T-cell (primary cell): ENCODE data around the gene AASDH. TPM values are rescaled to one million over a fixed set of nuclear protein-coding genes. Genes with fewer than 3 reads are reported as not detected.

Source experiments
- ATAC-seq, 4 experiments: fragments of 200-7000 bp in 3 of 4; fragments of 150-1000 bp in 1 of 4; cut with Tn5 transposase; replicated peaks in 1 of 4; 1 replicate in 3 of 4; 2 replicates in 1 of 4; pipeline ENCODE4 v1.10.0; 2021; ENCODE audit warnings: moderate library complexity in 3 of 4, mild to moderate bottlenecking in 2 of 4, moderate number of reproducible peaks in 1 of 4
- CTCF ChIA-PET, 2 donors: fragments of 300-600 bp; sonication (Branson Sonifier 250); formaldehyde crosslinking; loops; one replicate each; lab custom pipeline; 2022; ENCODE audit warnings: antibody characterized with exemption in 2 of 2; lab: Charles Lee
- POLR2A ChIA-PET, 2 donors: fragments of 300-600 bp; sonication (Branson Sonifier 250); formaldehyde crosslinking; loops; one replicate each; lab custom pipeline; 2022; ENCODE audit warnings: antibody characterized with exemption in 2 of 2; lab: Charles Lee
- DNase-seq, 35 experiments: peaks; one replicate each; pipeline versions ENCODE4 v3.0.0 to v3.0.0-alpha.2; 2013 to 2023
- H3K27ac ChIP-seq: one replicate; pipeline ENCODE4 v1.5.1; 2013; ENCODE audit warnings: low read length
- H3K27me3 ChIP-seq, 2 experiments: replicated peaks in 1 of 2; 1 replicate in 1 of 2; 2 replicates in 1 of 2; pipeline versions ENCODE4 v1.6.1 to v1.7.0; 2013; ENCODE audit warnings: low read length in 1 of 2, mixed read lengths in 1 of 2; ENCODE audit not compliant: control insufficient read depth in 2 of 2, insufficient read depth in 2 of 2; ENCODE audit errors: extremely low read depth in 1 of 2
- H3K36me3 ChIP-seq, 2 donors: 1 replicate in 1 of 2; 2 replicates in 1 of 2; pipeline versions ENCODE4 v1.6.1 to v1.7.0; 2013; ENCODE audit warnings: low read length in 1 of 2; ENCODE audit not compliant: control insufficient read depth in 2 of 2, insufficient read depth in 1 of 2; ENCODE audit errors: extremely low read depth in 1 of 2
- H3K4me1 ChIP-seq, 2 experiments: 1 replicate in 1 of 2; 2 replicates in 1 of 2; pipeline versions ENCODE4 v1.6.1 to v1.7.0; 2013; ENCODE audit warnings: low read length in 2 of 2, mixed read lengths in 1 of 2; ENCODE audit not compliant: insufficient read depth in 2 of 2, control insufficient read depth in 1 of 2; ENCODE audit errors: extremely low read depth in 1 of 2
- H3K4me3 ChIP-seq, 2 donors: 1 replicate in 1 of 2; 2 replicates in 1 of 2; pipeline versions ENCODE4 v1.5.1 to v1.7.0; 2013; ENCODE audit warnings: mild to moderate bottlenecking in 2 of 2, low read length in 1 of 2, moderate library complexity in 1 of 2; ENCODE audit not compliant: control insufficient read depth in 1 of 2; ENCODE audit errors: extremely low read depth in 1 of 2
- H3K9me3 ChIP-seq: 2 replicates; pipeline ENCODE4 v1.7.0; 2013
- H3K27ac Mint-ChIP-seq, 2 donors: one replicate each; pipeline ENCODE4 v1.8.0; 2020 to 2021; ENCODE audit warnings: mild to moderate bottlenecking in 2 of 2, mixed read lengths in 2 of 2
- H3K27me3 Mint-ChIP-seq, 2 donors: one replicate each; pipeline ENCODE4 v1.8.0; 2021 to 2022; ENCODE audit warnings: mixed read lengths in 2 of 2
- H3K36me3 Mint-ChIP-seq: one replicate; pipeline ENCODE4 v1.8.0; 2021; ENCODE audit warnings: mixed read lengths
- H3K4me1 Mint-ChIP-seq, 3 donors: one replicate each; pipeline ENCODE4 v1.8.0; 2020 to 2022; ENCODE audit warnings: mixed read lengths in 3 of 3, mild to moderate bottlenecking in 1 of 3
- H3K4me3 Mint-ChIP-seq, 3 donors: one replicate each; pipeline ENCODE4 v1.8.0; 2020 to 2022; ENCODE audit warnings: mild to moderate bottlenecking in 3 of 3, mixed read lengths in 3 of 3, moderate library complexity in 3 of 3
- H3K9me3 Mint-ChIP-seq, 3 donors: one replicate each; pipeline ENCODE4 v1.8.0; 2020 to 2022; ENCODE audit warnings: mixed read lengths in 3 of 3
- WGBS: methylation state at CpG from one replicate; pipeline ENCODE4 v1.1.5; 2013; ENCODE audit warnings: missing lambda C conversion rate; ENCODE audit not compliant: insufficient coverage; 5-methylcytosine and 5-hydroxymethylcytosine counted together
- total RNA-seq, 35 experiments: library from RNA in 6 of 35; stranded (reverse) in 6 of 35; fragments of 120-200 nt in 1 of 35; gene quantifications; one replicate each; pipeline versions ENCODE4 v1.2.1 to v1.2.4 and lab custom pipeline; 2013 to 2026

Gene AASDH
- total RNA-seq, 5 donors from 2014 or later (not counting 1 experiment from before 2014, with no cell fraction given): 13.3 to 17.7 (median 16.0) TPM

DNA sequence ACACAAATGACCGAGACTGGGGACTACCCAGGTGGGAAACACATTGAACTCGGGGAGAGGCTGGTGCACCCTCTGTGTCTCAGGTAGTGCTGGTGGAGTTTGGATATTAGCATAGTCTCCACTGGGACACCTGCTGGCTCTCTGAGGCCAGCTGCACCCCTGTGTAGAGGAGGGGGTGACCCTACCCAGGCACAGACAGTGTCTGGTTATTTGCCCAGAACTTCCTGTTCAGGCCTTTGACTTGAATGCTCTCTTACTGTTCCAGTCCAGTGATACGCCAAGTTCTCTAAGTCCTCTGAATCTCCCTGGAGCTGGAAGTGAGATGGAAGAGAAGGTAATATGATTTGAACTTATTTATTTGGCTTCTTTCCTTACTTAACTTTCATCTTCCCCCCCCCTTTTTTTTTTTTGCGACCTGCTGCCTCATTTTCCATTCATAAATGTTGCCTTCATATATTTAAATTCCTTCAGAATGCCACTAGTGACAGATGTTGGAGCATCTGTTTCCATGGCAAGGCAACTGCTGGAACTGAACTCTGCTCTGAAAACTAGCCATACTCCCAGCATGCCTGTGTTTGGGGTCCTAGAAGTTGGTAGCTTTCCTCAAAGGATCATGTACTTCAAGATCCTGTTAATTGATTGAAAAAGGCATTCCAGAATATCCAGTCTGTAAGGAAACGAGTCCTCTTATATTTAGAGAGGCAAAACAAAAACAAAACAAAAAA, 76.7 kb downstream of the AASDH start:
- H3K4me3 Mint-ChIP-seq: no peak overlapping the region
- DNase-seq (no peak), ATAC-seq (no peak)
- H3K9me3 ChIP-seq: no peaks in the 10 kb centered on the region
- ChIA-PET POLR2A (no interaction called here), CTCF (no interaction called here)
- H3K36me3 Mint-ChIP-seq: no peaks in the 10 kb centered on the region
- no peaks in the 10 kb centered on the region for H3K4me1 Mint-ChIP-seq
- no peak overlapping the region for H3K27ac Mint-ChIP-seq
- no peak overlapping the region for H3K4me3 ChIP-seq
- no peak overlapping the region for H3K27ac ChIP-seq
- WGBS: 94% methylated on average over 2 of the region's 5 CpGs
- H3K36me3 ChIP-seq: no peaks in the 10 kb centered on the region
- no peaks in the 10 kb centered on the region for H3K9me3 Mint-ChIP-seq
- H3K27me3 Mint-ChIP-seq: no peaks in the 10 kb centered on the region
- no peaks in the 10 kb centered on the region for H3K27me3 ChIP-seq
- no peaks in the 10 kb centered on the region for H3K4me1 ChIP-seq

- H3K4me3 ChIP-seq: no peak overlapping the region
- no peak for ATAC-seq
- Mint-ChIP-seq H3K4me3 (no peak overlapping the region), H3K36me3 (no peaks in the 10 kb centered on the region), H3K27me3 (no peaks in the 10 kb centered on the region), H3K4me1 (no peaks in the 10 kb centered on the region), H3K9me3 (no peaks in the 10 kb centered on the region), H3K27ac (no peak overlapping the region)
- no peaks in the 10 kb centered on the region for H3K4me1 ChIP-seq
- no peak for DNase-seq
- ChIA-PET POLR2A (no interaction called here), CTCF (no interaction called here)
- WGBS: no CpG with 5 or more reads among the region's 4 CpGs
- H3K9me3 ChIP-seq: no peaks in the 10 kb centered on the region
- H3K36me3 ChIP-seq: no peaks in the 10 kb centered on the region
- no peaks in the 10 kb centered on the region for H3K27me3 ChIP-seq
- H3K27ac ChIP-seq: no peak overlapping the region
Observed at GRCh38 chr4:56308384-56308783, 78.9 kb downstream of the AASDH start.

DNA sequence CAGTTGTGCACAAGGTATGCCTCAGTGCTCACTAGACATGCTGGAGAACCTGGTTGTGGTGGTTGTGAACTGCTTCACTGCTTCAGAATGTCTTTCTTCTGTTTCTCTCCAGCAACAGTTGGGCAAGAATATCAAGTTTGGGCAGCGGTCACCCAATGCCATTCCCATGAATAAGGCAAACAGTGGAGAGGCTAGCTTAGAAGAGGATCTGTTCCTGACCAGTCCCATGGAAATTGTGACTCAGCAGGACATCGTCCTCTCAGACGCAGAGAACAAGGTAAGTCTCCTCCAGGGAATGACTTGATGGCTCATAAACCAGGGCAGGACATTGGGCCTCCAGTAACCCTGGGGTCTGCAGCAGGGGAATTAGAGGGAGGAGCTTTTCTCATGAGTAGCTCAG, 79.9 kb downstream of the AASDH start:
- Mint-ChIP-seq H3K9me3 (no peaks in the 10 kb centered on the region), H3K27ac (no peak overlapping the region), H3K4me3 (no peak overlapping the region), H3K36me3 (no peaks in the 10 kb centered on the region), H3K27me3 (no peaks in the 10 kb centered on the region), H3K4me1 (no peaks in the 10 kb centered on the region)
- ChIA-PET CTCF (no interaction called here), POLR2A (no interaction called here)
- Histone ChIP-seq H3K4me3 (no peak overlapping the region), H3K36me3 (no peaks in the 10 kb centered on the region), H3K27me3 (no peaks in the 10 kb centered on the region), H3K27ac (no peak overlapping the region), H3K9me3 (no peaks in the 10 kb centered on the region), H3K4me1 (no peaks in the 10 kb centered on the region)
- 68% methylated on average over 2 of the region's 3 CpGs for WGBS
- DNase-seq (no peak), ATAC-seq (no peak)

DNA sequence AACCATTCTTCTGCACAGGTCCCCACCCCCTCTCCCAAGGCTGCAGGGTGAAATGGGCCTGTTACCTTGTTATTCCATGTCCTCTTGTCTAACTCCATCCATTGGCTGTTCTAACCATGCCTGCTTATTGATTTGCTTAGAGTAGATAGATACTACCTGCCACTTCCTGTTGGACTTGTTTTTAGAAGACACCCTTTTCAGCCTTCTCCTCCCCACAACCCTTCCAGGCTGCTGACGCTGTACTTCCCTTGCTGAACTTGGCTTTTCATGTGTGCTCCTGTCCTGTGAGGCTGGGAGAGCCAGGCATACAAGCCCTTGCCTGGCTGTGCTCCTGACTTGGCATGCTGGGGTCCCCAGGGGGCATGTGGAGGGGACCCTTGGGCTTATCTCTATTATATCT, 81.9 kb downstream of the AASDH start:
- ChIA-PET POLR2A (no interaction called here), CTCF (no interaction called here)
- DNase-seq (no peak), ATAC-seq (no peak)
- Mint-ChIP-seq H3K36me3 (no peaks in the 10 kb centered on the region), H3K27ac (no peak overlapping the region), H3K27me3 (no peaks in the 10 kb centered on the region), H3K9me3 (no peaks in the 10 kb centered on the region), H3K4me1 (peaks cover 10 to 11% (median 11%) of the 10 kb centered on the region in 3 donors), H3K4me3 (no peak overlapping the region)
- Histone ChIP-seq H3K27ac (no peak overlapping the region), H3K4me3 (no peak overlapping the region), H3K4me1 (peaks cover 0 to 10% of the 10 kb centered on the region in 2 experiments), H3K36me3 (no peaks in the 10 kb centered on the region), H3K27me3 (peaks cover 0 to 3% of the 10 kb centered on the region in 2 experiments), H3K9me3 (no peaks in the 10 kb centered on the region)
- WGBS: no CpG with 5 or more reads among the region's 1 CpG

DNA sequence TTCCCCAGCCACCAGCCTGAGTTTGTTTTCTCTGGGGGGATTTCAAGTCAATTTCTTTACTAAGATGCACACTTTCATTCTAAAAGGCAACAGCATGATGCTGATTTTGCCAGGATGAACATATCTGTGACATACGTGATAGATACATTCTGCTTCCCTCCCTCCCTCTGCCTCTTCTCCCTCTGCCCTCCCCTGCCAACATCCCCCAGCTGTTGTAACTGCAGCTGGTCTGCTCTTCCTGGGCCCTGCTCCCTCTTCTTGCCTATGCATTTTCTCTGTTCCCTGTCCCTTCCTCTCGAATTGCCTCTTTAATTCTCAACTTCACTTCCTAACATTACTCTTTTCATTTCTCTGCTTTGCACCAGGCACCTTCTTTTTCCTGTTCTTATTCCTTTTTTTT, 83.4 kb downstream of the AASDH start:
- Mint-ChIP-seq H3K4me1 (peaks cover 10 to 11% (median 11%) of the 10 kb centered on the region in 3 donors), H3K27me3 (no peaks in the 10 kb centered on the region), H3K9me3 (no peaks in the 10 kb centered on the region), H3K27ac (no peak overlapping the region), H3K36me3 (no peaks in the 10 kb centered on the region), H3K4me3 (no peak overlapping the region)
- POLR2A ChIA-PET: no interaction called here
- CTCF ChIA-PET: no interaction called here
- Histone ChIP-seq H3K9me3 (no peaks in the 10 kb centered on the region), H3K4me3 (no peak overlapping the region), H3K27me3 (peaks cover 0 to 3% of the 10 kb centered on the region in 2 experiments), H3K4me1 (peaks cover 0 to 10% of the 10 kb centered on the region in 2 experiments), H3K27ac (no peak overlapping the region), H3K36me3 (no peaks in the 10 kb centered on the region)
- no peak for DNase-seq
- ATAC-seq: no peak
- WGBS: 83% methylated on average over 1 of the region's 2 CpGs

- H3K4me1 Mint-ChIP-seq: peaks cover 10 to 11% (median 11%) of the 10 kb centered on the region in 3 donors
- ChIA-PET POLR2A (no interaction called here), CTCF (no interaction called here)
- H3K27me3 Mint-ChIP-seq: no peaks in the 10 kb centered on the region
- no peak overlapping the region for H3K4me3 Mint-ChIP-seq
- Histone ChIP-seq H3K36me3 (no peaks in the 10 kb centered on the region), H3K27ac (no peak overlapping the region), H3K4me1 (peaks cover 0 to 10% of the 10 kb centered on the region in 2 experiments), H3K27me3 (peaks cover 0 to 3% of the 10 kb centered on the region in 2 experiments), H3K9me3 (no peaks in the 10 kb centered on the region), H3K4me3 (no peak overlapping the region)
- H3K36me3 Mint-ChIP-seq: no peaks in the 10 kb centered on the region
- no peaks in the 10 kb centered on the region for H3K9me3 Mint-ChIP-seq
- WGBS: no CpG with 5 or more reads among the region's 3 CpGs
- ATAC-seq (no peak), DNase-seq (no peak)
- H3K27ac Mint-ChIP-seq: no peak overlapping the region
Observed at GRCh38 chr4:56302760-56303159, 84.5 kb downstream of the AASDH start.
